Right lobe of liver (tissue), 6 donors: ENCODE results near the gene ASZ1. TPM values are rescaled to one million over a fixed set of nuclear protein-coding genes. Genes with fewer than 3 reads are reported as not detected.
A peak's percentile ranks its signal among the peaks of the same experiment; 100 is the strongest.

Experiments
- ATAC-seq, 4 donors: fragments of 200-7000 bp; cut with Tn5 transposase; one replicate each; pipeline ENCODE4 v1.9.1; 2020; ENCODE audit warnings: mild to moderate bottlenecking in 4 of 4, moderate library complexity in 4 of 4
- DNase-seq, 3 donors: peaks; one replicate each; pipeline ENCODE4 v3.0.0-alpha.2; 2020
- H3K27ac ChIP-seq, 3 donors: fragments of 200-600 bp; one replicate each; pipeline ENCODE4 v1.8.0; 2022
- H3K27me3 ChIP-seq, 2 donors: fragments of 200-600 bp; one replicate each; pipeline ENCODE4 v1.8.0; 2022
- H3K36me3 ChIP-seq, 4 donors: fragments of 200-600 bp; sonication (generic) in 1 of 4; one replicate each; pipeline versions ENCODE4 v1.5.1 to v1.8.0; 2017 to 2022; ENCODE audit warnings: control low read depth in 1 of 4
- H3K4me1 ChIP-seq, 4 donors: fragments of 200-600 bp; sonication (generic) in 1 of 4; one replicate each; pipeline versions ENCODE4 v1.5.1 to v1.8.0; 2017 to 2022; ENCODE audit warnings: control low read depth in 1 of 4
- H3K4me3 ChIP-seq, 3 donors: fragments of 200-600 bp; one replicate each; pipeline ENCODE4 v1.8.0; 2022
- H3K9me3 ChIP-seq, 4 donors: fragments of 200-600 bp; sonication (generic) in 1 of 4; one replicate each; pipeline versions ENCODE4 v1.5.1 to v1.8.0; 2017 to 2022; ENCODE audit warnings: control low read depth in 1 of 4
- CTCF ChIP-seq, 4 donors: fragments of 200-600 bp in 3 of 4; fragments of 450-650 bp in 1 of 4; IDR thresholded peaks; one replicate each; pipeline versions ENCODE4 v1.5.1 to v1.8.0; 2016 to 2022; ENCODE audit warnings: antibody characterized with exemption in 4 of 4, mild to moderate bottlenecking in 2 of 4
- POLR2A ChIP-seq: fragments of 450-650 bp; IDR thresholded peaks from one replicate; pipeline ENCODE4 v1.6.1; 2017; ENCODE audit warnings: antibody characterized with exemption, mild to moderate bottlenecking
- WGBS: methylation state at CpG from one replicate; pipeline ENCODE4 v1.1.6; 2018; ENCODE audit warnings: low coverage, low lambda C conversion rate; ENCODE audit not compliant: insufficient coverage; ENCODE audit errors: missing lambda C conversion rate; 5-methylcytosine and 5-hydroxymethylcytosine counted together
- intact Hi-C, 2 donors: fragments of 100-400 bp; cut with DNase I; formaldehyde crosslinking; loops; one replicate each; pipeline versions ENCODE4 v1.11.2 to v1.14.1; 2022
- total RNA-seq, 6 experiments: library from RNA; depleted of rRNA in 2 of 6; stranded (reverse); fragments of >200 nt in 2 of 6; fragmentation: NEBNext Ultra II Directional in 3 of 6; extraction: Animal tissue kit (Norgen Biotek cat#: 25700) in 3 of 6; gene quantifications; one replicate each; pipeline versions ENCODE4 v1.1.0 to v1.2.4, GENCODE V29; 2016 to 2023
- donor health status: DM: no; HTN: yes; CAD: no.
- donor health status: DM: no; HTN: no; CAD: no.
- donor health status: DM: no; HTN: no; CAD: no.
- donor health status: DM: no; HTN: yes; CAD: no.
- donor health status: DM: no; HTN: yes; CAD: no.

The ASZ1 gene
- total RNA-seq, 6 experiments from 2014 or later: not detected

GRCh38 chr7:117401293-117402002 lies 25.8 kb downstream of the ASZ1 start:
- no peaks in the 10 kb centered on the region for H3K4me1 ChIP-seq
- no peaks in the 10 kb centered on the region for H3K9me3 ChIP-seq
- DNase-seq: no peak
- no peak overlapping the region for H3K27ac ChIP-seq
- H3K27me3 ChIP-seq: no peaks in the 10 kb centered on the region
- TF ChIP-seq POLR2A (no peak), CTCF (IDR thresholded peaks at IDR 0.05) (no peak)
- ATAC-seq: no peak
- WGBS: 81% methylated on average over 5 of the region's 5 CpGs
- H3K36me3 ChIP-seq: no peaks in the 10 kb centered on the region
- intact Hi-C loops: no loop called here
- H3K4me3 ChIP-seq: no peak overlapping the region

GRCh38 chr7:117399820-117400422 lies 27.4 kb downstream of the ASZ1 start:
- Histone ChIP-seq H3K27ac (no peak overlapping the region), H3K9me3 (no peaks in the 10 kb centered on the region), H3K4me1 (no peaks in the 10 kb centered on the region), H3K36me3 (no peaks in the 10 kb centered on the region), H3K4me3 (no peak overlapping the region), H3K27me3 (no peaks in the 10 kb centered on the region)
- 27% methylated on average over 4 of the region's 4 CpGs for WGBS
- no peak for ATAC-seq
- peak; percentile 43 to 57 (median 52) for TF ChIP-seq CTCF (IDR thresholded peaks at IDR 0.05)
- no peak for TF ChIP-seq POLR2A
- no peak for DNase-seq
- intact Hi-C loops: no loop called here

GRCh38 chr7:117395743-117396142 lies 31.6 kb downstream of the ASZ1 start:
- no peaks in the 10 kb centered on the region for H3K36me3 ChIP-seq
- no peak overlapping the region for H3K27ac ChIP-seq
- peaks cover 0 to 7% (median 3%) of the 10 kb centered on the region in 4 donors for H3K4me1 ChIP-seq
- DNase-seq (no peak), ATAC-seq (no peak)
- H3K27me3 ChIP-seq: no peaks in the 10 kb centered on the region
- intact Hi-C loops: no loop called here
- TF ChIP-seq POLR2A: no peak
- no peak overlapping the region for H3K4me3 ChIP-seq
- no peaks in the 10 kb centered on the region for H3K9me3 ChIP-seq

GRCh38 chr7:117393781-117394180 lies 33.5 kb downstream of the ASZ1 start:
- TF ChIP-seq POLR2A (no peak), CTCF (IDR thresholded peaks at IDR 0.05) (no peak)
- no peaks in the 10 kb centered on the region for H3K36me3 ChIP-seq
- WGBS: 27% methylated on average over 1 of the region's 1 CpG

GRCh38 chr7:117389871-117390270 lies 37.4 kb downstream of the ASZ1 start:
- DNase-seq (no peak), ATAC-seq (no peak)
- TF ChIP-seq CTCF (IDR thresholded peaks at IDR 0.05) (no peak), POLR2A (no peak)
- no peaks in the 10 kb centered on the region for H3K27me3 ChIP-seq
- no peak overlapping the region for H3K27ac ChIP-seq
- H3K9me3 ChIP-seq: no peaks in the 10 kb centered on the region
- no peaks in the 10 kb centered on the region for H3K36me3 ChIP-seq
- H3K4me3 ChIP-seq: no peak overlapping the region
- peaks cover 0 to 7% (median 3%) of the 10 kb centered on the region in 4 donors for H3K4me1 ChIP-seq
- 100% methylated on average over 3 of the region's 3 CpGs for WGBS
- intact Hi-C loops: loop anchor here in 1 of 2 donors (10.0 kb wide), 1 partner anchor 175 kb away; no protein-coding TSS in a partner anchor

More at GRCh38 chr7:117393781-117394180, 33.5 kb downstream of the ASZ1 start:
- no peak overlapping the region for H3K4me3 ChIP-seq
- H3K27ac ChIP-seq: no peak overlapping the region
- DNase-seq: no peak
- H3K27me3 ChIP-seq: no peaks in the 10 kb centered on the region
- intact Hi-C loops: no loop called here
- peak in 3 of 4 donors; percentile 62 to 82 (median 82) for ATAC-seq
- H3K9me3 ChIP-seq: no peaks in the 10 kb centered on the region
- H3K4me1 ChIP-seq: peaks cover 0 to 7% (median 3%) of the 10 kb centered on the region in 4 donors
